ENCODE results near the gene TEAD1. TPM values are rescaled to one million over a fixed set of nuclear protein-coding genes. Genes with fewer than 3 reads are reported as not detected.
A peak's percentile ranks its signal among the peaks of the same experiment; 100 is the strongest.

TEAD1 gene
- polyA plus RNA-seq, 10 donors = 78.8 to 120 (median 100) TPM

DNA sequence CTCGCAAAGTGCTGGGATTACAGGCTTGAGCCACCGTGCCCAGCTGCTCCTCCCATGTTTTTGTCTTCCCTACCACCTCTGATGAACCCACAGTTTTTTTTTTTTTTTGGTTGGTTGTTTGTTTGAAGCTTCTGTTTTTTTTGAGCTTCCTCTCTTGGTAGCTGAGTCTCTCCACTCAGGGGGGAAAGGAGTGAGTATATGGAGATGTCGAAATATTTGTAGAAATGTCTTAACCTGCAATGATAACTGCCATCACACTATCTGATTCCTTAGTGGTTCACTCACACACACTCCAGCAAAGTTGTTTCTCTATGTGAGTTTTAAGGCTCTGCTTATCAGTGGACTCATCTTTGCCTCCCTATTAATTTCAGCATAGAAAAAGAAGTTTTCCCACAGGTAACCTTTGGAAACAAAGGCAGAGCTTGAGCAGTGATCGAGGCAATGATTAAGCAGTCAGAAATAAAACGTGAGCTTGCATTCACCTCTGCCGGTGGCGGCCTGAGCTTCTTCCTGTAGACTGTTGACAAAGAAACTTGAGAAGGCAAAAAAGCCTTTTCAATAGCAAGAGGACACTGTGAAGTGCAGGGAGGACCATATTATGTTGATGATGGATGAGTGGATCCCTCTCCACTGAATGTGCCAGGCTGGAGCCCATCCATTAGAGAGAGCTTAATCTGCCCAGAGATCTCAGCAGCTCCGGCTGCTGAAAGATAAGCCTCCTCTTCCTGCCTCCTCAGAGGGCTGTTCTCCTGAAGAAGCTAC is 305.9 kb downstream of the TEAD1 start:
- DNase-seq = no peak

DNA sequence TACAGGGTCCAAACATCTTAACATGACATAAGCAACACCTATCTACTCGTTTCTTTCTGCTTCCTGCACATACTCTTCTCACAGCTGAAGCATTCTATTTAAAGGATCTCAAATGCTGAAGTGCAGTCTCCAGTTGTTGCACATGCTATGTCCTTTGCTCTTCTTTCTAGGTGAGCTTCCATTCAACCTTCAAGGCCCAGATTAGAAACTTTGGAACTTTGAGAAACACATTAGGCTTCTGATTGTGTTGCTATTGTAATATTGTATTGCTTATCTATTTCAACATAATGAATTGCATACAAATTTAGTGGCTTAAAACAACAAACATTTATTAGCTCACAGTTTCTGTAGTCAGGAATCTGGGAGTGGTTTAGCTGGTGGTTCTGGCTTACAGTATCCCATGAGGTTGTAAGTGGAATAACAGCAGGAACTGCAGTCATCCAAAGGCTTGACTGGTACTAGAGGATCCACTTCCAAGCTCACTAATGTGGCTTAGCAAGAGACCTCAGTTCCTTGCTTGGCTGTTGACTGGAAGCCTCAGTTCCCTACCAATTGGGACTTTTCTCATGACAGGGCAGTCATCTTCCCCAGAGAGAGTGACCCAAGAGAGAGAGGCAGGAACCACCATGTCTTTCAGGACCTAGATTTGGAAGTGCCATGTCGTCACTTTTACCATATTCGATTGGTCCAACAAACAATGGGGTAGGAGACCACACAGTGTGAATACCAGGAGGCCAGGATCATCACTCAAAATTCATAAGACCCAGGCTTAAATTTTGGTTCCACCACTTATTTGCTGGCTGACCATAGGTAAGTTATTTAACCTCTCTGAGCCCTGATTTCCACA is 307.7 kb downstream of the TEAD1 start:
- no peak for DNase-seq

DNA sequence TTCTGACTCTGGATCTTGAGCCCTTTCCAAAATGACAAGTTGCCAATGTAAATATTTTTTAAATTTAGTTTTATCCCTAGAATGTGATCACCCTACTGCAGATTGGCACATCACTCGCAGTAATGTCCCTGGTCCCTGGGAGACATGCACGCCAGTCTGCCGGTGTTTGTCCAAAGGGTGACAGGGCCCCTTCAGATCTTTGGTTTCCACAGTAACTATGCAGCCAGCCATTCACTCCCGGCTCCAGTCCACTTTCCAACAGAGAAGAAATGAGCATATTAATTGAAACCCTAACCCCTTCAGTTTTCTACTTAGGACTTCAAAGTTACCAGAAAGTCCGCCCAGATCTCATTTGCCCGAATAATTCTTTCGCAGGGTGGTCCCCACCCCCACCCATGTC is 309.1 kb downstream of the TEAD1 start:
- no peak for DNase-seq

DNA sequence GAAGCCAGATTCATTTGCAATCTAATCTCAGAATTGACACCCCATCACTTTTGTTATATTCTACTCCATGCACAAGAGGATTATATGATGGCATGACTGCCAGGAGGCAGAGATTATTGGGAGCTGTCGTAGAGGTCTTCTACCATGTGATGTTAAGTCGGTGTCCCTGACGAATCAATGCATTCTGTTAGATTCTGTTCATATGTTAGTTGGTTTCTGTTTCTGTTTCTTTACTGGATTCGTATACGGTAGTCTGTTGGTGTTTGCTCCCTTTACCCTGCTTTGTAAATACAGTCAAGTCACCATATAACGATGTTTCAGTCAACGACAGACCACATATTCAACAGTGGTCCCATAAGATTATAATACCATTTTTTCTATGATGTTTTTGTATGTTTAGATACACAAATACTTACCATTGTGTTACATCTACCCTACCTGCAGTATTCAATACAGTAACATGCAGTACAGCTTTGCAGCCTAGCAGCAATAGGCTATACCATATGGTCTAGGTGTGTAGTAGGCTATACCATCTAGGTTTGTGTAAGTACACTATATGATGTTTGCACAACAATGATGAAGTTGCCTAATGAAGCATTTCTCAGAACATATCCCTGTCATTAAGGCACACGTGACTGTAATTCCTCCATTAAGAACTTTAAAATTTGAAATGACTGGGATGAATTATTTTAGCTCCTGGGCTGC is 312.1 kb downstream of the TEAD1 start:
- DNase-seq = no peak

DNA sequence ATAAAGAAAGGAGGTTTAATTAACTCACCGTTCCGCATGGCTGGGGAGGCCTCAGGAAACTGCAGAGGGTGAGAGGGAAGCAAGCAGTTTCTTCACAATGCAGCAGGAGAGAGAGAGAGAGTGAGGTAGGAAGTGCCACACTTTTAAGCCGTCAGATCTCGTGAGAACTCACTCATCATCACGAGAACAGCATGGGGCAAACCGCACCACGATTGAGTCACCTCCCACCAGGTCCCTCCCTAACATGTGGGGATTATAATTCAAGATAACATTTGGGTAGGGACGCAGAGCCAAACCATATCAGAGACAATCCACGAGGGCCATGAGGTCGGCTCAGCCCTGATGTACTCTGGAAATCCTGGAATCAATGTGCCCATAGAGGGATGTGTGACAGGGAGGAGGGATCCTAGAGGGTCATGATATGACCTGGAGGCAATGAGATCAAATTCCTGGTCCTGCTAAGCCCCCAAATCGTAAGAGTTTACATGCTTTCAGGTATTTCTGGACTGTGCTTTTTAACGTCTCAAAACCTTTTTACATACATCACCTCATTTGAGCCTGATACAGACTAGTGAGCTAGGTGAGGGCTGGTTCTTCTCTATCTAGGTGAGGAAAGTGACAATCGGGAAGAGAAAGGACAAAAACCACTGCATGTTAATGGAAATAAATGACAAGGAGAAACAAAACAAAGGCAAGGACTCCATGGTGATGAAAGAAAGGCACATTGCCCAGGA is 315.4 kb downstream of the TEAD1 start:
- DNase-seq = no peak

DNA sequence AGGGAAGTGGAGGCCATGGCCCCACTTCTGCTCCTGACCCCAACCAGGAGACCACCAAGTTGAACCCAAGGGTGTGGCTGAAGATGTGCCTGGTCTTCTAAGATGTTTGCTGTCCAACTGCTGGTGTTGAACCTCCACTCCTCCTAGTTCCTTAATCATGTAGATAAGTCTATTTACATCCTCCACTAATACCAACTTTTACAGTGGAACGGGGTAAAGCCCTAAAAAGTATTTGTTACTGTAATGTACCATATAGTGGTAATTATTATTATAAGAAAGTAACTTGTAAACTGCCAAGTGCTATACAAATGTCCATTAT is 315.9 kb downstream of the TEAD1 start:
- no peak for DNase-seq

DNA sequence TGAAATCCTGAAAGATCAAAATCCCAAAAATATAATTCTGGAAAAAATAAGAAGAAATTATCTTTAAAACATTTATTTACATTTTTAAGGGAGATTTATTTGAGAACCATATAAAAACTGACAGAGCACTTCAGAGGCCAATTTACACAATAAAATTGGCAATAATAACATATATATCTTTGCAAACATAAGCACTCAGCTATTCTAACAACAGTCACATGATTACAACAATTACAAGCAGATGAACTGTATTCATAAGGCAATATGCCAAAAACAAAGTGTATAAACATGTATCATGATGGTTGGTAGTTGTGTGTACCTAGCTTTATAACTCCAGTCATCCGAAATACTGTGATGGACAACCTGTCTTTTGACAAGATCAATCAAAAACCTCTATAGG is 317.2 kb downstream of the TEAD1 start:
- peak in 1 of 3 donors; percentile 16 for DNase-seq

DNA sequence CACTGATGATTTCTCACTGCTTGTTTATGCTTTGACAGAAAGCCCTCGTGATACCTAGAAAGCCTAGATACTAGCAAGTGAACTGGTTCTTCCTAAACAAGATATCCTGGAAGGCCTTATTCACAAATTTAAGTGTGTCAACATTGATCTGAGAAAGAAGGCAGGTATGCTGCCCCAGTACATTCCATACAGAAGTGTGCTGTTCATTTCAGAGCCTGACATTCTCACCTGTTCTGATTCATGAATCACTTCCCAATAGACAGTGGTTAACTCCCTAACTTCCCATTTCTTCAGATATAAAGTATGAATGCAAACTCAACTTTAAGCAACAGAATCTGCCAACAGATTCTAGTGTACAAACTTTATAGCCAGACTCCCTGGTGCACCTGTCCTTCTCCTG is 319.4 kb downstream of the TEAD1 start:
- no peak for DNase-seq
